Loucy (cell line): ENCODE measurements around the gene EFNB2.
A peak's percentile ranks its signal among the peaks of the same experiment; 100 is the strongest.

Experiments
- H2AFZ ChIP-seq: fragments of 200-600 bp; sonication (generic); 2 replicates; pipeline ENCODE4 v1.6.0; 2016; ENCODE audit warnings: antibody characterized with exemption, mild to moderate bottlenecking, low read length, moderate library complexity
- H3F3A ChIP-seq: fragments of 200-600 bp; 2 replicates; pipeline ENCODE4 v1.6.0; 2016; ENCODE audit warnings: antibody characterized with exemption, low read depth, mild to moderate bottlenecking
- H3K27me3 ChIP-seq: fragments of 200-600 bp; sonication (generic); 2 replicates; pipeline ENCODE4 v1.6.1; 2014; ENCODE audit warnings: low read length, mild to moderate bottlenecking; ENCODE audit not compliant: insufficient read depth, poor library complexity, severe bottlenecking
- H3K36me3 ChIP-seq: fragments of 200-600 bp; sonication (generic); 2 replicates; pipeline ENCODE4 v1.6.1; 2016; ENCODE audit warnings: low read length; ENCODE audit not compliant: insufficient read depth
- H3K4me1 ChIP-seq: fragments of 200-600 bp; sonication (generic); 2 replicates; pipeline ENCODE4 v1.5.1; 2014; ENCODE audit warnings: low read length, mild to moderate bottlenecking; ENCODE audit not compliant: insufficient read depth, poor library complexity, severe bottlenecking
- H3K4me2 ChIP-seq: fragments of 200-600 bp; sonication (generic); 2 replicates; pipeline ENCODE4 v1.6.0; 2014; ENCODE audit warnings: antibody characterized with exemption, low read length, low read depth, mild to moderate bottlenecking; ENCODE audit not compliant: poor library complexity, severe bottlenecking
- H3K4me3 ChIP-seq: fragments of 200-600 bp; sonication (generic); 2 replicates; pipeline ENCODE4 v1.5.1; 2014; ENCODE audit warnings: low read length, mild to moderate bottlenecking, mixed read lengths; ENCODE audit not compliant: poor library complexity, severe bottlenecking
- H3K79me2 ChIP-seq: fragments of 200-600 bp; sonication (generic); 2 replicates; pipeline ENCODE4 v1.6.1; 2014; ENCODE audit warnings: low read length; ENCODE audit not compliant: insufficient read depth
- H3K9ac ChIP-seq: fragments of 200-600 bp; sonication (generic); 2 replicates; pipeline ENCODE4 v1.6.0; 2014; ENCODE audit warnings: mild to moderate bottlenecking, low read depth, low read length, moderate library complexity; ENCODE audit not compliant: poor library complexity, severe bottlenecking
- H3K9me2 ChIP-seq: fragments of 200-600 bp; sonication (generic); replicated peaks from 2 replicates; pipeline ENCODE4 v1.6.1; 2016; ENCODE audit warnings: low read depth, low read length, mixed read lengths
- H3K9me3 ChIP-seq: fragments of 200-600 bp; sonication (generic); 2 replicates; pipeline ENCODE4 v1.6.1; 2014; ENCODE audit warnings: mild to moderate bottlenecking, antibody characterized with exemption, low read length, low read depth; ENCODE audit not compliant: insufficient read depth
- H4K20me1 ChIP-seq: fragments of 200-600 bp; sonication (generic); 2 replicates; pipeline ENCODE4 v1.6.0; 2014; ENCODE audit warnings: antibody characterized with exemption, low read length, mild to moderate bottlenecking; ENCODE audit not compliant: insufficient read depth, poor library complexity, severe bottlenecking
- CTCF ChIP-seq: fragments of 200-600 bp; sonication (generic); conservative IDR thresholded peaks from 2 replicates; pipeline ENCODE4 v1.5.1; 2014; ENCODE audit warnings: mild to moderate bottlenecking, antibody characterized with exemption, low read length
- EZH2phosphoT487 ChIP-seq: fragments of 200-600 bp; IDR thresholded peaks from 2 replicates; pipeline ENCODE4 v1.6.1; 2018; ENCODE audit warnings: antibody characterized with exemption, mild to moderate bottlenecking, moderate library complexity, borderline replicate concordance

The EFNB2 gene

GRCh38 chr13:106498158-106498557, 37.3 kb downstream of the EFNB2 start:
- Histone ChIP-seq H3K4me2 (peak overlapping the region; percentile 57), H2AFZ (0 out of 2 replicates have a peak overlapping the region, but pooled peaks have one; percentile 14), H3K36me3 (no peaks in the 10 kb centered on the region), H3K4me1 (peaks cover 58% of the 10 kb centered on the region), H3K9me2 (no peaks in the 10 kb centered on the region), H4K20me1 (no peaks in the 10 kb centered on the region), H3K9ac (no peak overlapping the region), H3K27me3 (no peaks in the 10 kb centered on the region), H3K4me3 (no peak overlapping the region), H3F3A (no peaks in the 10 kb centered on the region), H3K79me2 (no peaks in the 10 kb centered on the region), H3K9me3 (no peaks in the 10 kb centered on the region)
- no peak for TF ChIP-seq EZH2phosphoT487
- no peak for TF ChIP-seq CTCF

- Histone ChIP-seq H3K4me2 (no peak overlapping the region), H3F3A (no peaks in the 10 kb centered on the region), H4K20me1 (no peaks in the 10 kb centered on the region), H3K4me1 (peaks cover 59% of the 10 kb centered on the region), H3K27me3 (no peaks in the 10 kb centered on the region), H2AFZ (peak overlapping the region; percentile 57; the same call in 1 of the 2 replicates), H3K4me3 (no peak overlapping the region), H3K9ac (no peak overlapping the region), H3K79me2 (no peaks in the 10 kb centered on the region), H3K9me2 (no peaks in the 10 kb centered on the region), H3K9me3 (no peaks in the 10 kb centered on the region), H3K36me3 (no peaks in the 10 kb centered on the region)
- TF ChIP-seq CTCF (no peak), EZH2phosphoT487 (no peak)
These were observed 38.4 kb downstream of the EFNB2 start for GRCh38 chr13:106497079-106497478.

GRCh38 chr13:106496072-106496997, 39.1 kb downstream of the EFNB2 start:
- H3K36me3 ChIP-seq: no peaks in the 10 kb centered on the region
- TF ChIP-seq EZH2phosphoT487: no peak
- TF ChIP-seq CTCF: no peak

More at GRCh38 chr13:106496072-106496997, 39.1 kb downstream of the EFNB2 start:
- no peaks in the 10 kb centered on the region for H3F3A ChIP-seq
- H3K9me2 ChIP-seq: no peaks in the 10 kb centered on the region
- no peaks in the 10 kb centered on the region for H3K9me3 ChIP-seq
- H3K4me1 ChIP-seq: peaks cover 59% of the 10 kb centered on the region
- peak overlapping the region; percentile 36 for H3K4me2 ChIP-seq
- no peak overlapping the region for H3K9ac ChIP-seq
- no peaks in the 10 kb centered on the region for H3K27me3 ChIP-seq
- no peaks in the 10 kb centered on the region for H3K79me2 ChIP-seq
- H3K4me3 ChIP-seq: no peak overlapping the region
- H4K20me1 ChIP-seq: no peaks in the 10 kb centered on the region
- H2AFZ ChIP-seq: peak overlapping the region; percentile 57
